Measurements from ENCODE around the gene ATP5IF1. TPM values are rescaled to one million over a fixed set of nuclear protein-coding genes. Genes with fewer than 3 reads are reported as not detected.

Gene ATP5IF1
- total RNA-seq, 2 experiments from 2014 or later = 77.4 to 78.0 TPM

DNA sequence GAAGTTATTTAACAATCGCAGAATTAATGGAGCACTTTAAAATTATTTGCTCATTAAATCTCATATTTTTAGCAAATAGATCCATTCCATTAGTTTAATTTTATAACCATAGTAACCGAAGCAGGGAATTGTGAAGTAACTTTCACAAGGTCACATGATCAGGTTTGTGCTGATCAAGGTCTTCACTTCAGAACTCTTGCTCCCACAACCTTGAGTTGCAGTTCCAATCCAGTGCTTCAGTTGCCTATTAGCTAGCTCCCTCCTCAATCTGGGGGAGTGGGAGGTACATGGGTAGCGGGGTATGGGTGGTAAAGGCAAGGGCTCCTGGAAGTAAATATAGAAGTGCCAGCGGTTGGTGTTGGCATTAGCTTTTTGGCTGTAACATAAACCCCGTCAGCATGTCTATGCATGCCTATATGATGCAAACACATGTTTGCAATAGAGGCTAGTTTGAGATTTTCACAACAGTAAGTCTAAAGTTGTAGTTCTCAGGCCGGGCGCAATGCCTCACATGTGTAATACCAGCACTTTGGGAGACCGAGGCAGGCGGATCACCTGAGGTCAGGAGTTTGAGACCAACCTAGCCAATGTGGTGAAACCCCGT, 5.8 kb downstream of the ATP5IF1 start:
- Mint-ChIP-seq H3K4me3 (no peak overlapping the region), H3K27ac (no peak overlapping the region)
- TF ChIP-seq, protein P1, sequence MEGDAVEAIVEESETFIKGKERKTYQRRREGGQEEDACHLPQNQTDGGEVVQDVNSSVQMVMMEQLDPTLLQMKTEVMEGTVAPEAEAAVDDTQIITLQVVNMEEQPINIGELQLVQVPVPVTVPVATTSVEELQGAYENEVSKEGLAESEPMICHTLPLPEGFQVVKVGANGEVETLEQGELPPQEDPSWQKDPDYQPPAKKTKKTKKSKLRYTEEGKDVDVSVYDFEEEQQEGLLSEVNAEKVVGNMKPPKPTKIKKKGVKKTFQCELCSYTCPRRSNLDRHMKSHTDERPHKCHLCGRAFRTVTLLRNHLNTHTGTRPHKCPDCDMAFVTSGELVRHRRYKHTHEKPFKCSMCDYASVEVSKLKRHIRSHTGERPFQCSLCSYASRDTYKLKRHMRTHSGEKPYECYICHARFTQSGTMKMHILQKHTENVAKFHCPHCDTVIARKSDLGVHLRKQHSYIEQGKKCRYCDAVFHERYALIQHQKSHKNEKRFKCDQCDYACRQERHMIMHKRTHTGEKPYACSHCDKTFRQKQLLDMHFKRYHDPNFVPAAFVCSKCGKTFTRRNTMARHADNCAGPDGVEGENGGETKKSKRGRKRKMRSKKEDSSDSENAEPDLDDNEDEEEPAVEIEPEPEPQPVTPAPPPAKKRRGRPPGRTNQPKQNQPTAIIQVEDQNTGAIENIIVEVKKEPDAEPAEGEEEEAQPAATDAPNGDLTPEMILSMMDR (IDR thresholded peaks at IDR 0.05) = no peak

DNA sequence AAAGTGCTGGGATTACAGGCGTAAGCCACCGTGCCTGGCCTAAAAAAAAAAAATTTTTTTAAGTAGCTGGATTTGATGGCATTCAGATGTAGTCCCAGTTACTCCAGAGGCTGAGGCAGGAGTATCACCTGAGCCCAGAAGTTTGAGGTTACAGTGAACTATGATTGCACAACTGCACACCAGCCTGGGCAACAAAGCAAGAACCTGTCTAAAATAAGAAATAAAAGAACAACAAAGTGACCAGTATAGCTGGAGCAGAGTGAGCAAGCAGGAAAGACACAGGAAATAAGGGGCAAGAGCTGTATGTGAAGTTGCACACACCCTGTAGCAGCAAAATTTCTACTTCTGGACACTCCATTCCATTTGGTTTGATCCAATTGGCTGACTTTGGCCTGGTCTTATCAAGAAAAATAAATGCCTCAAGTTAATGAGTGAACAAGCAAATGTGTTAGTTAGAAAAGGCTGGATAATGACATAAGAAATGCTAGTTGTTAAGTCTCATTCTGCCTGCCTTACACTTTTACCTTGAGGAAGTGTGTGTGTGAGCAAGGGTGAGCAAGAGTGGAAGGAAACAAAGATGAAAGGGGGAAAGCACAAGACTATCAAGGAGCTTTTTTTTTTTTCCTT, 7.9 kb downstream of the ATP5IF1 start:
- H3K9me3 ChIP-seq (ENCODE audit: control insufficient read depth in 1 of 2, insufficient read depth in 1 of 2, low read length in 2 of 2) = no peaks in the 10 kb centered on the region
- no peaks in the 10 kb centered on the region for H3K27me3 ChIP-seq (ENCODE audit: control insufficient read depth in 1 of 2, insufficient read depth in 2 of 2, low read length in 2 of 2)
- Mint-ChIP-seq H3K9me3 (no peaks in the 10 kb centered on the region), H3K27ac (peak overlapping the region; percentile 84), H3K27me3 (no peaks in the 10 kb centered on the region), H3K4me1 (ENCODE audit: low read depth) (peaks cover 47% of the 10 kb centered on the region), H3K36me3 (ENCODE audit: low read depth) (no peaks in the 10 kb centered on the region), H3K4me3 (peak overlapping the region; percentile 80)
- TF ChIP-seq, protein P1 (IDR thresholded peaks at IDR 0.05) = no peak
- CTCF ChIA-PET = interaction anchor here (1.2 kb wide), 1 partner anchor 9 kb away, joined by 6 read pairs; the partner anchor contains the start of gene ATP5IF1
- H3K4me1 ChIP-seq (ENCODE audit: insufficient read depth, low read length) = peaks cover 57% of the 10 kb centered on the region
- H3K4me3 ChIP-seq (ENCODE audit: low read length) = no peak overlapping the region
- DNase-seq (peak in 4 of 14 experiments; percentile 24 to 57 (median 56)), ATAC-seq (ENCODE audit: poor library complexity) (no peak)
- H3K27ac ChIP-seq (ENCODE audit: low read depth in 1 of 2, low read length in 2 of 2) = peak overlapping the region in 1 of 2 donors; percentile 26
- POLR2A ChIA-PET = interaction anchor here (0.9 to 7.1 kb wide), 5 partner anchors 11 to 338 kb away, joined by 3 to 131 read pairs (median 10); partner anchors contain the start of genes ATP5IF1, DNAJC8 and MED18
- H3K36me3 ChIP-seq (ENCODE audit: insufficient read depth, low read length) = peaks cover 10% of the 10 kb centered on the region
- intact Hi-C loops (cut with DNase I, micrococcal nuclease) = loop anchor here (1.0 to 10.0 kb wide), 3 partner anchors 7 to 401 kb away; partner anchors contain the start of genes ATP5IF1 (in 1 of the 2), RNU11 (in 1 of the 2) and TAF12 (in 1 of the 2)

More for the DNA sequence above, 5.8 kb downstream of the ATP5IF1 start:
- CTCF ChIA-PET = no interaction called here
- no peaks in the 10 kb centered on the region for H3K27me3 ChIP-seq (ENCODE audit: control insufficient read depth in 1 of 2, insufficient read depth in 2 of 2, low read length in 2 of 2)
- Mint-ChIP-seq H3K27me3 (no peaks in the 10 kb centered on the region), H3K4me1 (ENCODE audit: low read depth) (peaks cover 30% of the 10 kb centered on the region), H3K9me3 (no peaks in the 10 kb centered on the region), H3K36me3 (ENCODE audit: low read depth) (no peaks in the 10 kb centered on the region)
- intact Hi-C loops (cut with DNase I, micrococcal nuclease) = loop anchor here (10.0 kb wide), 2 partner anchors 343 to 403 kb away; partner anchors contain the start of genes RNU11 (in 1 of the 2) and TAF12 (in 1 of the 2)
- ATAC-seq (ENCODE audit: poor library complexity) (no peak), DNase-seq (no peak)
- H3K4me3 ChIP-seq (ENCODE audit: low read length) = no peak overlapping the region
- H3K27ac ChIP-seq (ENCODE audit: low read depth in 1 of 2, low read length in 2 of 2) = no peak overlapping the region
- peaks cover 21% of the 10 kb centered on the region for H3K36me3 ChIP-seq (ENCODE audit: insufficient read depth, low read length)
- no peaks in the 10 kb centered on the region for H3K9me3 ChIP-seq (ENCODE audit: control insufficient read depth in 1 of 2, insufficient read depth in 1 of 2, low read length in 2 of 2)
- POLR2A ChIA-PET = interaction anchor here (0.5 to 1.1 kb wide), 2 partner anchors 15 to 42 kb away, joined by 3 read pairs; no protein-coding TSS in a partner anchor
- peaks cover 49% of the 10 kb centered on the region for H3K4me1 ChIP-seq (ENCODE audit: insufficient read depth, low read length)

DNA sequence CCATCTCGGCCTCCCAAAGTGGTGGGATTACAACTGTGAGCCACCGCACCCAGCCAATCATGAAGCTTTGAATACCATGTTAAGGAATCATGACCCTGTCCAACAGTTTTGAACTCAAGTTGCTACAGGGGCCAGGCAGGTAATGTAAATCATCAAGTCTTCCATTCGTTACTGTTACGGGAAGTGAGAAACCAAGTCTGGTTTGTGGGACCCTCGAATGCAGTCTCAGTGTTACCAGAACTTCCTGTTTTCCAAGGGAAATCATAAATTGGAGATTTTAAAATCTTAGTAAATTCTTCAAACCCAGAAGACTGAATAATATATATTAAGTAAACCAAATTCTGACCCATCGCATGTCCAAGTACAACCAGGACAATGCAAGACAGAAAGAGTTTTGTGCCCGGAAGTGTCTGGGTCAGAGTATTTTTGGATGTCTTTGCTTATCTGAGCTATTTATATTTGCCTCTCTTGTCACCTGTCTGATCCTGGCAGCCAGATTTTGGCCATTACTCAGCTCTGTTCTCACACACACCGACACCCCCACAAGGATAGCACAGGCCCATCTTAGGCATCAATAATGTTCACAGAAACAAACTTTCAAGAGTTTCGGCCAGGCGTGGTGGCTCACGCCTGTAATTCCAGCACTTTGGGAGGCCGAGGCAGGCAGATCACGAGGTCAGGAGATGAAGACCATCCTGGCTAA, 8.8 kb downstream of the ATP5IF1 start:
- DNase-seq (no peak), ATAC-seq (ENCODE audit: poor library complexity) (no peak)
- Histone ChIP-seq H3K9me3 (ENCODE audit: control insufficient read depth in 1 of 2, insufficient read depth in 1 of 2, low read length in 2 of 2) (no peaks in the 10 kb centered on the region), H3K4me3 (ENCODE audit: low read length) (no peak overlapping the region), H3K27me3 (ENCODE audit: control insufficient read depth in 1 of 2, insufficient read depth in 2 of 2, low read length in 2 of 2) (no peaks in the 10 kb centered on the region), H3K27ac (ENCODE audit: low read depth in 1 of 2, low read length in 2 of 2) (peak overlapping the region; percentile 26 to 40), H3K4me1 (ENCODE audit: insufficient read depth, low read length) (peaks cover 66% of the 10 kb centered on the region), H3K36me3 (ENCODE audit: insufficient read depth, low read length) (peaks cover 6% of the 10 kb centered on the region)
- CTCF ChIA-PET = interaction anchor here (1.2 kb wide), 1 partner anchor 10 kb away, joined by 6 read pairs; the partner anchor contains the start of gene ATP5IF1
- POLR2A ChIA-PET = interaction anchor here (0.9 to 7.1 kb wide), 4 partner anchors 12 to 337 kb away, joined by 4 to 131 read pairs (median 49); partner anchors contain the start of genes ATP5IF1, DNAJC8 and MED18
- Mint-ChIP-seq H3K27ac (peak overlapping the region; percentile 84), H3K4me1 (ENCODE audit: low read depth) (peaks cover 56% of the 10 kb centered on the region), H3K4me3 (peak overlapping the region; percentile 46), H3K9me3 (no peaks in the 10 kb centered on the region), H3K27me3 (no peaks in the 10 kb centered on the region), H3K36me3 (ENCODE audit: low read depth) (no peaks in the 10 kb centered on the region)
- intact Hi-C loops (cut with DNase I, micrococcal nuclease) = loop anchor here (1.0 to 10.0 kb wide), 9 partner anchors 8 to 938 kb away; partner anchors contain the start of genes ATP5IF1 (in 1 of the 2), PHACTR4 (in 1 of the 2), RCC1 (in 1 of the 2) and RNU11 (in 1 of the 2)
- TF ChIP-seq, protein P1 (IDR thresholded peaks at IDR 0.05) = no peak
